ENCODE measurements around the gene SRA1.
"Not testable (repeated sequence)": the region's sequence is repeated elsewhere in the genome, so short reads cannot be mapped to it uniquely, and the experiment has no call there.

Gene SRA1

GRCh38 chr5:140557136-140557805 is at the start of gene SRA1:
SRA1 (minus strand) TSS chr5:140557473; CDS start chr5:140557452, 21 bp downstream.
- peak; percentile 89 for DNase-seq

- no peak for DNase-seq
Observed at GRCh38 chr5:140607031-140607430, 49.8 kb upstream of the SRA1 start.

- DNase-seq, result no peak
Observed at GRCh38 chr5:140605879-140606278, 48.6 kb upstream of the SRA1 start.

GRCh38 chr5:140603734-140604133 is 46.5 kb upstream of the SRA1 start:
- no peak for DNase-seq

- not testable (repeated sequence) for DNase-seq
Observed at GRCh38 chr5:140603446-140603698, 46.1 kb upstream of the SRA1 start.

- no peak for DNase-seq
Observed at GRCh38 chr5:140602147-140602546, 44.9 kb upstream of the SRA1 start.

GRCh38 chr5:140600096-140600495 is 42.8 kb upstream of the SRA1 start:
- DNase-seq, result no peak

- no peak for DNase-seq
Observed at GRCh38 chr5:140598836-140599235, 41.6 kb upstream of the SRA1 start.

GRCh38 chr5:140596321-140596741 is 39.1 kb upstream of the SRA1 start:
- no peak for DNase-seq

- DNase-seq, result no peak
Observed at GRCh38 chr5:140595538-140596300, 38.4 kb upstream of the SRA1 start.

- DNase-seq, result no peak
Observed at GRCh38 chr5:140594169-140594568, 36.9 kb upstream of the SRA1 start.

GRCh38 chr5:140593070-140593469 is 35.8 kb upstream of the SRA1 start:
- not testable (repeated sequence) for DNase-seq

- peak; percentile 39 for DNase-seq
Observed at GRCh38 chr5:140591747-140592372, 34.6 kb upstream of the SRA1 start.

GRCh38 chr5:140590861-140591260 is 33.6 kb upstream of the SRA1 start:
- no peak for DNase-seq

GRCh38 chr5:140588311-140589070 is 31.2 kb upstream of the SRA1 start:
- DNase-seq, result peak; percentile 13

- no peak for DNase-seq
Observed at GRCh38 chr5:140587495-140587894, 30.2 kb upstream of the SRA1 start.

GRCh38 chr5:140579188-140579747 is 22.0 kb upstream of the SRA1 start:
- not testable (repeated sequence) for DNase-seq

- DNase-seq, result no peak
Observed at GRCh38 chr5:140576776-140577201, 19.5 kb upstream of the SRA1 start.

- no peak for DNase-seq
Observed at GRCh38 chr5:140575309-140575708, 18.0 kb upstream of the SRA1 start.

GRCh38 chr5:140574165-140574564 is 16.9 kb upstream of the SRA1 start:
- no peak for DNase-seq

- no peak for DNase-seq
Observed at GRCh38 chr5:140573683-140574082, 16.4 kb upstream of the SRA1 start.

- DNase-seq, result no peak
Observed at GRCh38 chr5:140571105-140571504, 13.8 kb upstream of the SRA1 start.

GRCh38 chr5:140570488-140570887 is 13.2 kb upstream of the SRA1 start:
- DNase-seq, result no peak

All from fibroblast of upper back skin (primary cell).